SH-SY5Y (cell line): Measurements from ENCODE around the gene TMPRSS12.

Experiments used
- GATA2 ChIP-seq: IDR thresholded peaks from 2 replicates; pipeline ENCODE4 v1.6.1; 2011; ENCODE audit warnings: mild to moderate bottlenecking, low read depth, low read length
- GATA3 ChIP-seq: IDR thresholded peaks from 2 replicates; pipeline ENCODE4 v1.6.1; 2011; ENCODE audit warnings: low read depth, mild to moderate bottlenecking, low read length, moderate library complexity

Gene TMPRSS12

DNA sequence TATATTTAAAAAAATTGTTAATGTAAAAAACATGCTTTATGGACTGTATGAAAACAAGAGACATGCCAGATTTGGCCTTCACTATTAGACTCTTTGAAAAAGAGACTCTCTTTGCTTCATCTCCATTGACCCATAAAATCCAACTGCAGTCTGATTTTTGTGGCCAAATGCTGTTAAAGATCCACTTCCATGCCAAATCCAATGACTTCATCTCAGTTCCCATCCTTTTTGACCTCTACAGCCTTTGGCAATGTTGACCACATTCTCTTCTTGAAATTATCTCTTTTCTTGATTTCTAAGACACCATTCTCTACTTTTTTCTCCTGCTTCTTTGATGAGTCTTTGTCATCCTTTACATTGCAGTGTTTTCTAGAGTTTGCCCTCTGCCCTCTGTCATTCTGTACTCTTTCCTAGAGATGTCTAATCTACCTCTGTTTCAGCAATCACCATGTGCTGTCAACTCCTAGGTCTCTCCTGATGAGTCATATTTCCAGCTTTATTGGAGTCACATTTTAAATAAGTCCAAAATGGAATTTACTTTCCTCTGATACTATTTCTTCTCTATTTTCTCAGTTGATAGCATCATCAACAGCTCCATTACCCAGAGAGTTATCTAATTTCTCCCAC, 2.4 kb downstream of the TMPRSS12 start:
- TF ChIP-seq GATA2 (no peak), GATA3 (no peak)

DNA sequence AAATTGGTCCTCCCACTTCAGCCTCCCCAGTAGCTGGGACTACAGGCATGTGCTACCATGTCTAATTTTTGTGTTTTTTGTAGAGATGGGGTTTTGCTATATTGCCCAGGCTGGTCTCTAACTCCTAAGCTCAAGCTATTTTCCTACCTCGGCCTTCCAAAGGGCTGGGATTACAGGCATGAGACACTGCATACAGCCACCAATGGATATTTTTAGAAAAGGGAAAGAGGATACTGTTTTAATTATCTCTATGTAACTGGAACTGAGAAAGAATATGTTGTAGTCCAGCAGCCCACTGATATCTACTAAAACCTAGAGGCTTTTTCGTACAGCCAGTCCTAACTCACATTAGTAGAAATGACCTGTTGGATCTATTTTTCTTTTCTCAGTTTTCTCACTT, 6.2 kb downstream of the TMPRSS12 start:
- no peak for TF ChIP-seq GATA2
- no peak for TF ChIP-seq GATA3

DNA sequence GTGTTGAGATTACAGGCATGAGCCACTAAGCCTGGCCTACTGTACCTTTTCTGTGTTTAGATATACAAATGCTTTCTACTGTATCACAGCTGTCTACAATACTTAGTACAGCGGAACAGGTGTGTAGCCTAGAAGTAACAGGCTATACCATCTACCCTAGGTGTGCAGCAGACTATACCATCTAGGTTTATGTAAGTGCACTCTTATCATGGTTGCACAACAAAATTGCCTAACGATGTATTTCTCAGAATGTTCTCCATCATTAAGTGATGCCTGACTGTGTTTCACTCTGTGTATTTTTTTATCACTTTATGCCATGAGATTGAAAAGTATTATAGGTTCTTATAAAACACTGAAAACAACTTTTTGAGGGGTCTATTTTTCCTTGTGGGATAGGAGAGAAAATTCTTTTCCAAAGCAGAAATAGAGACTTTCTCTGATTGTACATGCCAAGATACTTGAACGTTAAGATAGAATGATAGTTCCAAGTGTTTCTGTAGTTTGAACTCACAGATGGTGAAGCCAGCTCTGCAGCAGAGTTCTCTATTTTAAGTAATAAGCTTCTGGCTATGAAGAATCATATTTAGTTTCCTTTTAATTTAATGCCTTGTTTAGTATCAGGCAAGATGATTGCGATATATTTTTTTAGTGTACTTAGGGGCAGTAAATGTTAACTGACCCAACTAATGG, 17.0 kb downstream of the TMPRSS12 start:
- no peak for TF ChIP-seq GATA2

DNA sequence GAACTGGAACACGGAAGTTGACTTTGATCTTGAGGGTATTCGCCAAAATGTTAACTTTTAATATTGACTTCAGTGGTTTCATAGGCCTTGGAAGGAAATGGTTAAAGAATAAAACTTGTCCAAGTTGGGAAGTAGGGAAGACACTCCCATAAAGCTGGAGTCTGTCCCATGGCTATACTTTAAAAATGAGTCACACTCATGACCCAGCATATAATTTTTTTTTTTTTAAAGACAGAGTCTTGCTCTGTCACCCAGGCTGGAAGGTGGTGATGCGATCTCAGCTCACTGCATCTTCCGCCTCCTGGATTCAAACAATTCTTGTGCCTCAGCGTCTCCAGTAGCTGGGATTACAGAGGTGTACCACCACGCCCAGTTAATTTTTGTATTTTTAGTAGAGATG, 19.6 kb downstream of the TMPRSS12 start:
- TF ChIP-seq GATA2, result no peak
- TF ChIP-seq GATA3, result no peak

DNA sequence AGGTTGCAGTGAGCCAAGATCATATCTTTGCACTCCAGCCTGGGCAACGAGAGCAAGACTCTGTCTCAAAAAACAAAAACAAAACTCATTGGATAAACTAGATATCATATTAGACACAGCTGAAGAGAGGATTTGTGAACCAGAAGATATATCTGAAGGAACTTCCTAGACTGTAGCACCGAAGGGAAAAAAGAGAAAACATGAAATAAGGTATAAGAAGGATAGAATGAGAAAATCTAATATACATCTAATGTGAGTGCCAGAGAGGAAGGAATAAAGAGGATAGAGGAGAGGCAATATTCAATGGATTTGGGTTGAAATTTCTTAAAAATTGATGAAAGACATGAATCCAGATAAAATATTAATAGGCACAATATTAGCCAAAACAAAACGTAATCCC, 22.5 kb downstream of the TMPRSS12 start:
- TF ChIP-seq GATA3 (no peak), GATA2 (no peak)

DNA sequence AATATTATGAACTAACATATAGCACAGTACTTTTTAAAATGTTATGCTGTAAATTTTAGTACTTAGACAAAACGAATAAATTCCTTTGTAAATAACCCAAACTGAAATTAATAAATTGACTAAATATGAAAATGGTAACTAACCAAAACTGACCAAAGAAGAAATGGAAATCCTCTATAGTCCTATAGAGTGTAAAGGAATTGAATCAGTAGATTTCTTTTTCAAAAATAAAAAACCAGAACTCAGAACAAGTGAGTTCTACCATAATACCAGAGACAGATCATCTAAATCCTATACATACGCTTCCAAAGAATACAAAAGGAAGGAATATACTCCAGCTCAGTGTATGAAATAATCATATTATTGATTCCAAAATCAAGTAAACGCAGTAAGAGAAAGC, 39.8 kb downstream of the TMPRSS12 start:
- no peak for TF ChIP-seq GATA2
- TF ChIP-seq GATA3, result no peak

DNA sequence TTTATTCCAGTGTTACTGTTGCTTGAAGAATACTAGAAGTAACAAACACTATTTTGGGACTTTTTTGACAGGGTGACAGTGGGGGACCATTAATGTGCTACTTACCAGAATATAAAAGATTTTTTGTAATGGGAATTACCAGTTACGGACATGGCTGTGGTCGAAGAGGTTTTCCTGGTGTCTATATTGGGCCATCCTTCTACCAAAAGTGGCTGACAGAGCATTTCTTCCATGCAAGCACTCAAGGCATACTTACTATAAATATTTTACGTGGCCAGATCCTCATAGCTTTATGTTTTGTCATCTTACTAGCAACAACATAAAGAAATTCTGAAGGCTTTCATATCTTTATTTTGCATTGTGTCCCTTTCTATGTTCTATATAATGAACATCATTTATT, 44.5 kb downstream of the TMPRSS12 start:
- no peak for TF ChIP-seq GATA2

DNA sequence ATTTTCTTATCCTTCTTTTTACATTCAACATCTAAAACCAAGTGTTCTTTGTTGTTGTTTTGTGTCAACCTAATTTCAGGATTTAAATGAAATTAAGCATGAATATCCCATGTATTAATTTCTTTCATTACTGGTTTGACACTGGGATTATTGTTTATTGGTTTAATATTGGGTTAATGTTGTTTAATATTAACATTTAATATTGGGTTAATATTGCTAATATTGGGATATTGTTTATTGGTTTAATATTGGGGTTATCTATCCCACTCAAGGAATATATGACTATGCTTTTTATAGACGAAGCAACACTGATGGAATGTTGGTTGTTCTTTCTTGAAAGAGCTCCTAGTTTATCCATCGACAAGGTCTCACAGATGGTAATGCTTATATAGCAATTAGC, 45.9 kb downstream of the TMPRSS12 start:
- TF ChIP-seq GATA2 (no peak), GATA3 (no peak)

- TF ChIP-seq GATA3 (no peak), GATA2 (no peak)
Observed at GRCh38 chr12:50894241-50894640, 51.5 kb downstream of the TMPRSS12 start.

DNA sequence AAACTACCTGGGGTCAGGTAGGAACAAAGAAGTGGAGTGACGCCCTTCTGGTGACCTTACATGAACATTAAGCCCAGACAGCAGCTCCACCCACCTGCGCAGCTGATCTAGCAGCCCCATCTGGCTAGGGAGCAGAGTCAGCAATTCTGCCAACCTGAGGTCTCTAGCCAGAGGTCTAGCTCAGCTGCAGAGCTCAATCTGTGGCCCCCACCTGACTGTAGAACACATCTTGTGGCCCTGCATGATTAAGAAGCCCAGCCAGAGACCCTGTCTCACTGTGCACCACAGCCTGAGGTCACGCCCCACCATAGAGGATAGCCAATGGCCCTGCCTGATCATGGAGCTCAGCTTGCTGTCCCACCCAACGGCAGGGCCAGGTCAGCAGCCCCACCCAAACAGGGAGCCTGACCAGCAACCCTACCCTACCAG, 59.0 kb downstream of the TMPRSS12 start:
- TF ChIP-seq GATA3, result no peak
- TF ChIP-seq GATA2, result no peak

DNA sequence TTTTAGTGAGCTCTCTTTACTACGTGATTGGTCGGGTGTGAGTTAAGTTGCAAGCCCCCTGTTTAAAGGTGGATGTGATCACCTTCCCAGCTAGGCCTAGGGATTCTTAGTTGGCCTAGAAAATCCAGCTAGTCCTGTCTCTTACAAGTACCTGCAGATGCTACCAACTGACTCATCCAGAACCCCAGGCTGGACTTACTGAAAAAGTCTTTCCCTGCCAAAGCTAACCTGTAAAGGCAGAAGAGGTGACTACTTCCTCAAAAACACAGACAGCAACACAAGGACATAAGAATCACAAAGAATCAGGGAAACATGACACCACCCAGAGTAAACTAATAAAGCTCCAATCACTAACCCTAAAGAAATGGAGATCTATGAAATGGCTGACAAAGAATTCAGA, 70.5 kb downstream of the TMPRSS12 start:
- no peak for TF ChIP-seq GATA2

DNA sequence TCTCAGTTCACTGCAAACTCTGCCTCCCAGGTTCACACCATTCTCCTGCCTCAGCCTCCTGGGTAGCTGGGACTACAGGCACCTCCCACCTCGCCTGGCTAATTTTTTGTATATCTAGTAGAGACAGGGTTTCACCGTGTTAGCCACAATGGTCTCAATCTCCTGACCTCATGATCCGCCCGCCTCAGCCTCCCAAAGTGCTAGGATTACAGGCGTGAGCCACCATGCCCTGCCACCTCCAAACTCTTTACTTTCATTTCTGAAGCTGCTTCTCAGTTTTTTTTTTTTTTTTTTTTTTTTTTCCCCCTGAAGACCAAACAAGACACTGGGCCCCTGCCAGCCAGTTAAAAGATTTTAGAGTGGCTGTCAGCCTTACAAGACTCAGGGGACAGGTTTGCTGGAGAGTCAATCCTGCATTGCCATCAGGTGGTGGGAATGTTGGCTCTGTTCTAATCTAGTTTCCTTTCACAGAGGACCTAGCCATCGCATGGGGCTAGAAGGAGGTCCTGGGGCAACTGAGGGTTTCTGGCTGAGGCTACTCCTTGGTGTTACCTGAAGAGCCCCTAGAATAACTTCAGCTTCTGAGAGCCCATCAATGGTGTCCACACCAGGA, 72.3 kb downstream of the TMPRSS12 start:
- no peak for TF ChIP-seq GATA3

DNA sequence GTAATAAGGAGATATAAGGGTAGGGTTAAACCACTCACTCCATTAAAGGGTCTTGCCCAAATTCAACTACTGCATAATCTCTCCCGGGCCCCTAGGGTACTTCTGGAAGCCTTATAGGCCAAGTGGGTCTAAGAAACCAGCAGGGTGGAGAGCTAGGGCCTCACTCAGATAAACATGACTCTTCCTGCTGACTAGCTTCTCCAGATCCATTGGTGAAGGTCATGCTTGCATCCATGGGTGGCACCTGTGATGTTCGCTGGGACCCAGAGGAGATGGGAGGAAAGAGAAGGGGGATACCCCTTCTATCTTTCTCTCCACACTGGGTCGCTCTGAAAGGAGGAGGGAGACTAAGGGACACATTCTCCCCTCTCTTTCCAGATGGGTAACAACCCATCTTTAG, 73.6 kb downstream of the TMPRSS12 start:
- TF ChIP-seq GATA2 (no peak), GATA3 (no peak)

GRCh38 chr12:50918584-50919316, 76.0 kb downstream of the TMPRSS12 start:
- TF ChIP-seq GATA2 (no peak), GATA3 (no peak)

- TF ChIP-seq GATA2 (peak; percentile 85), GATA3 (peak; percentile 77)
Observed at GRCh38 chr12:50922820-50923219, 80.1 kb downstream of the TMPRSS12 start.
